ENCODE results near the gene BID.

GRCh38 chr22:17692841-17693240, 81.4 kb downstream of the BID start:
- TF ChIP-seq ZNF274 (IDR thresholded peaks at IDR 0.05; ENCODE audit: borderline replicate concordance, extremely low read depth, low read length) (no peak), CTCF (IDR thresholded peaks at IDR 0.05; ENCODE audit: control extremely low read depth in 1 of 3, insufficient read depth in 1 of 3, low read depth in 1 of 3, low read length in 3 of 3) (no peak), MAX (IDR thresholded peaks at IDR 0.05) (no peak)
